VCaP (cell line): ENCODE results near the gene KRT15.

ENCODE experiments used
- H3K27ac ChIP-seq: fragments of 450-650 bp; 2 replicates; pipeline ENCODE4 v1.5.1; 2017
- TF ChIP-seq, protein P1 (sequence below): fragments of 450-650 bp; conservative IDR thresholded peaks from 2 replicates; pipeline ENCODE4 v1.5.1; 2017; ENCODE audit warnings: mild to moderate bottlenecking, moderate library complexity

Gene KRT15

DNA sequence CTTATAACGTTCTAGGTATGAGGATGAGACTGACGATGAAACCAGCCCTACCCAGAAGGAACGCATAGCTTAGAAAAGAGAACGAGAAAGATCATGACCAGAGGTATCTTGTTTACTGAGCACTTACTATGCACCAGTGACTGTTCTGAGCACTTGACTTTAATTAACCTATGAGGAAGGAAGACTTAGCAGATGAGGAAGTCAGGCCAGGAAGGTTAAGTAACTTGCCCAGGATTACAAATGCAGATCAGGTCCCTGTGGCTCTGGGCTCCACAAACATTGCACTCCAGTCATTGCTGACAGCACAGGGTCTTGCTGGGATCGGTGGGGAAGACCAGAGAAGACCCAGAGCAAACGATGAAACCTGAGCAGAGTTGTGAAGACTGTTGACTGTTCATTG, 20.4 kb downstream of the KRT15 start:
- H3K27ac ChIP-seq, result no peak overlapping the region
- TF ChIP-seq, protein P1, sequence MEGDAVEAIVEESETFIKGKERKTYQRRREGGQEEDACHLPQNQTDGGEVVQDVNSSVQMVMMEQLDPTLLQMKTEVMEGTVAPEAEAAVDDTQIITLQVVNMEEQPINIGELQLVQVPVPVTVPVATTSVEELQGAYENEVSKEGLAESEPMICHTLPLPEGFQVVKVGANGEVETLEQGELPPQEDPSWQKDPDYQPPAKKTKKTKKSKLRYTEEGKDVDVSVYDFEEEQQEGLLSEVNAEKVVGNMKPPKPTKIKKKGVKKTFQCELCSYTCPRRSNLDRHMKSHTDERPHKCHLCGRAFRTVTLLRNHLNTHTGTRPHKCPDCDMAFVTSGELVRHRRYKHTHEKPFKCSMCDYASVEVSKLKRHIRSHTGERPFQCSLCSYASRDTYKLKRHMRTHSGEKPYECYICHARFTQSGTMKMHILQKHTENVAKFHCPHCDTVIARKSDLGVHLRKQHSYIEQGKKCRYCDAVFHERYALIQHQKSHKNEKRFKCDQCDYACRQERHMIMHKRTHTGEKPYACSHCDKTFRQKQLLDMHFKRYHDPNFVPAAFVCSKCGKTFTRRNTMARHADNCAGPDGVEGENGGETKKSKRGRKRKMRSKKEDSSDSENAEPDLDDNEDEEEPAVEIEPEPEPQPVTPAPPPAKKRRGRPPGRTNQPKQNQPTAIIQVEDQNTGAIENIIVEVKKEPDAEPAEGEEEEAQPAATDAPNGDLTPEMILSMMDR, result no peak

DNA sequence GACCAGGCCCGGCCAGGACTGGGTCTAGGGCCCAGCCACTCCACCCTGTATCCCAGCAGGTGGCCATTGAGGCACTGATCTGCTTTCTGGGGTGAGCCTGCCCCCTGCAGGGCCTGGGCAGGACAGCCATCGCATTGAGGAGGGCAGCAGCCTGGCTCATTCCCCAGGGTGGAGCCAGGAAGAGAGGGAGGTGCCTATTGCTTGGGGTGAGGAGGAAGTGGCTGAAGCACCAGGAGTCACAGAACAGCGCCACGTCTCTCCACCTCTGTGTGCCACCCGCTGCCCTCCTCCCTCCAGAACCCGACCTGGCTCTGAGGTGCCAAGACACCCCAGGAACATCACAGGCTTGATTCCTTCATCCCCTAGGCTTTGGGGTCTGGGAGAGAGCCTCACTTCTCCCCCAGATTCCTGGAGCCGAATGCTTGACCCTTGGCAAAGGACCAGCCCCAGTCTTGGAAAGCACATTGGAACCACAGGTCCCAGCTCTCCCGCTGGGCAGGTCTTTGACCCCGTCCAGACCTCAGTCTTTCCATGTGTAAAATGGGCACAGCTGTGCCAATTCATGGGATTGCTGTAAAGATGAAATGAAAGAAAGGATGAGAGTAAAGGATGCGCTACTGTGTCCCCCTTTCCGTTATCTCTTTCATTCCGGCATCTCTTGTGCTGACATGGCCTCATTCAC, 21.7 kb downstream of the KRT15 start:
- H3K27ac ChIP-seq, result no peak overlapping the region
- TF ChIP-seq, protein P1, result peak; percentile 49

DNA sequence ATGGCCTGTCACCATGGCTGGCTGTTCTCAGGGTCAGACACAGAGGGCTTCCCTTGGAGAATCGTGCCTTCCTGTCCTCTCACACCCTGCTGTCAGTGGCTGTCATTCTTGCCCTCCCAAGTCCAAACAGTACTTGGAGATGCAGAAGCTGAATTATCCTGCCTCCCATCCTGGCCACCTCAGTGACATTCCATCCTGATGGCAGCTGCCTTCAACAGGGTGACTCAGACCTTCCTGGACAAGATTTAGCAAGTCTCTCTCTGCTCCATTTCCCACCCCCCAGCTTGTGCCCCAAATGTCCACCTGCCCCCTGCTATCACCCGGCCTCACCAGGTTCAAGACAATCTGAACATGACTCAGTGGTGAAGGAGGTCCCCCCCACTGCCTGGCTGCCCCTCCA, 24.2 kb downstream of the KRT15 start:
- TF ChIP-seq, protein P1, result no peak
- H3K27ac ChIP-seq, result no peak overlapping the region

DNA sequence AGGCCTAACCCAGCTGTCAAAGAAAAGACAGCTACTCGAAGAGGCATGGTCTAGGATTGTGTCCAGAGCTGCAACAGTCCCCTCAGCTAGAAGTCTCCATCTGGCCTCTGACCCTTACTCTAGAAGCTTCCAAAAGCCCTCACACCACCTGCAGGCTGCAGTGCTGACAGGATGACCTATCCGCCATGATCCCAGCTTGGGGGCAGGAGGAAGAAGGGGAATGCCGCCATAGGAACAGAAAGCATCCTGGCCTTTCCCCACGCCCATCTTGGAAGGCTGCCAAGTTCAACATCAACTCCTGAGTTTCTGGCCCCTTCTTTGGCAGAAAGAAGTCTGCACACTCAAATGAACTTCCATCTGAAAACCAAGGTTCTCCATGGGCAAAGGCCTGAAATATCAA, 25.9 kb downstream of the KRT15 start:
- TF ChIP-seq, protein P1, result no peak
- H3K27ac ChIP-seq, result no peak overlapping the region

DNA sequence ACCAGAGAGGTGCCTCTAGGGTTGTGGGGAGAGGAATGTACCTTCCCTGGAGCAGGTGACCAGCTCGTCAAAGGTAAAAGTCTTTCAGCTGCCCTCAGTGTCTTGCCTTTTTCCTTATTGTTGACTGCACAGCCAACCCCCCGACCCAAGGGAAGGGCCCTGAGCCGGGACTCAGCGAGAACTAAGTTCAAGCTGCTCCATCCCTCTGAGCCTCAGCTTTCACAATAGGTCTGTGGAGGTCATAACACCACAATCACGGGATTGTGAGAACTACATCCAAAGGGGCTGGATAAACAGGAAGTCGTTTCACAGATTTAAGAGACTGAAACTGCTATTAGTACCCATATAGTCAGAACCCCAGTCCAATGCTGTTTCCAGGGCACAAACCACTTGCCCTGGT, 26.3 kb downstream of the KRT15 start:
- TF ChIP-seq, protein P1, result no peak
- no peak overlapping the region for H3K27ac ChIP-seq

DNA sequence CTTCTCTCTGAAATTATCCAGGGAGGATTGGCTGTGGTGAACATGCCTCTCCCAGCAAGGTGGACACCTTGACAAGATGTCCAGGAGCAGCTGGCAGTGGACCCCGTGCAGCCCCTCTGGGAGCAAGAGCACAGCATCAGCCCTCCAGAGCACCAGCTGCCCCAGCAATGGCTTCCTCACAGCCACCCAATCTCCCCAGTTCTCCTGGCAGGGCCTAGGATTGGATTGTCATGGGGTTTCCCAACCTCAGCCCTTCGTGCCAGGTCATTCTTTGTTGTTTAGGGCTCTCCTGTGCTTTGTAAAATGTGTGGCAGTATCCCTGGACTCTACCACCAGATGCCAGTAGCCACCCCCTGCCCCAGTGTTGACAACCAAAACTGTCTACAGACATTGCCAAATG, 27.2 kb downstream of the KRT15 start:
- H3K27ac ChIP-seq, result peak overlapping the region; percentile 58
- TF ChIP-seq, protein P1, result no peak

DNA sequence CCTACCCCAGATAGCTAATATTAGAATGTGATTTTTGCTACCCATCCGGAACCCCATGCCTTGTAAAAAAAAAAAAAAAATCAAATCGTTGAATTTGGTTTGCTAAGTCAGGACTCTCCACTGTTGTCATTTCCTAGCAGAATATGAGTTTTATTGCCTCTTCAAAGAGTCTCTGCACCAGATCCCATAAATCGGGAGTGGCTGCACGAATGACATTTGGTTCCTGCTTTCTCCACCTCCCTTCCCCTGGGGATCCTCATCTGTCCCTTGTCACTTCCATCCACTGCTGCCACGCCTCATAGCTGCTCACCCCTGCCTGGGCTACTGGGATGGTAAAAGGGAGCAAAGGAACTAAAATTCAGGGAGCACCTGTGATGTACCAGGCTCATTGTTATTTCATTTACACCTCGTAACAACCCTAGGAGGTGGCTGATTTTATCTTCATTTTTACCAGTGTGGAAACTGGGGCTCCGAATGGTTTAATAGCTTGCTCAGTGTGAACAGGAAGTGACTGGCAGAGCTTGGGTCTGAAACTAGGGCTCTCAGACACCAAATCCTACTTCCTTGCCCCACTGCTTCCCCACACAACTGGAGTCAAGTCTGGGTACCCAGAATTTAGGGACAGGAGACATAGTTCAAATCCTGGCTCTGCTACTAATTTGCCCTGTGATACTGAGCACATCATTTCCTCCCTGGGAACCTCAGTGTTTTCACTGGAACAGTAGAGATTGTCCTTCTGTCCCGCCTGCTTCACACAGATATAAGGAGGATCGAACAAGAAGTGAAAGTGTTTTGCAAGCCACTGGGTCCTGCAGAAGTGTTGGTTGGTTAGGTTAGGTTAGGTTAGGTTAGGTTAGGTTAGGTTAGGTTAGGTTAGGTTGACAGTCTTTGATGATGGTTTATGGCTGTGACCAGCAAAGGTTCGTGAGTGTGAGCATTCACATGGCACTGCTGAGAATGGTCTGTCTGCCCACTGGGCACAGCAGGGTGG, 28.4 kb downstream of the KRT15 start:
- H3K27ac ChIP-seq, result peak overlapping the region; percentile 58
- TF ChIP-seq, protein P1, result no peak
